ENCODE data around the gene ATP2B2.

DNA sequence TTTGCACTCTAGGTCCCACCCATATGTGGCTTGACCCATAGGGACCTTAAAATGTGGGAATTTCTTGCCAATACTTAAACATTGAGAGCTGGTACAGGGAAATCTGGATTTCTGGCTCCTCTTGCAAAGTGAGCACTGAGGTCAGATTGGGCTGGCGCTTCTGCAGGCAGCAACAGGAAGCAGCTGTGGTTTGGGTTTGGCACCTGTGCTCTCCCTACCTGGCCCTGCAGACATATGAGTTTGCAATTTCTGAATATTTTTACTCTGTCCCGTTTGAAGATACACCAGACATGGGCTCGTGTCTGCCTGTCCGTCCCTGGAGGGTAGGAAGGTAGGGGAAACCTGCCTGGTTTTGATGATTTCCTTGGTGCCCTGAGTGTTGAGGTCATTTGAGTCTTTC is 109.7 kb downstream of the ATP2B2 start:
- TF ChIP-seq POLR2A (IDR thresholded peaks at IDR 0.05; ENCODE audit: low read length), result no peak
- TF ChIP-seq GATA1 (IDR thresholded peaks at IDR 0.05; ENCODE audit: low read depth, low read length), result no peak

Data from erythroblast (primary cell).